Parathyroid adenoma (tissue), 2 donors: ENCODE results near the gene NR2F1.

Experiments
- H2AFZ ChIP-seq: fragments of 300-600 bp; sonication (generic); one replicate; pipeline ENCODE4 v1.7.0; 2017; ENCODE audit warnings: antibody characterized with exemption, mild to moderate bottlenecking
- H3K27ac ChIP-seq: fragments of 300-600 bp; sonication (generic); one replicate; pipeline ENCODE4 v1.7.0; 2017
- H3K27me3 ChIP-seq: fragments of 300-600 bp; sonication (generic); one replicate; pipeline ENCODE4 v1.7.0; 2017; ENCODE audit warnings: low read length; ENCODE audit not compliant: control insufficient read depth, insufficient read depth
- H3K36me3 ChIP-seq: fragments of 300-600 bp; sonication (generic); one replicate; pipeline ENCODE4 v1.7.0; 2017; ENCODE audit warnings: low read length; ENCODE audit not compliant: control insufficient read depth, insufficient read depth
- H3K4me1 ChIP-seq: fragments of 300-600 bp; sonication (generic); one replicate; pipeline ENCODE4 v1.7.0; 2017; ENCODE audit warnings: control low read depth
- H3K4me2 ChIP-seq: fragments of 300-600 bp; sonication (generic); one replicate; pipeline ENCODE4 v1.7.0; 2017; ENCODE audit warnings: low read length
- H3K4me3 ChIP-seq: fragments of 300-600 bp; sonication (generic); one replicate; pipeline ENCODE4 v1.7.0; 2017; ENCODE audit warnings: low read depth, low read length
- H3K79me2 ChIP-seq: fragments of 300-600 bp; sonication (generic); one replicate; pipeline ENCODE4 v1.7.0; 2017; ENCODE audit warnings: control low read depth
- H3K9ac ChIP-seq: fragments of 300-600 bp; sonication (generic); one replicate; pipeline ENCODE4 v1.7.0; 2017; ENCODE audit warnings: mild to moderate bottlenecking
- H3K9me3 ChIP-seq: fragments of 300-600 bp; sonication (generic); one replicate; pipeline ENCODE4 v1.7.0; 2017; ENCODE audit warnings: low read length; ENCODE audit not compliant: control insufficient read depth
- CTCF ChIP-seq: fragments of 300-600 bp; sonication (generic); IDR thresholded peaks from one replicate; pipeline ENCODE4 v1.7.0; 2017; ENCODE audit warnings: antibody characterized with exemption, mild to moderate bottlenecking
- donor health status: primary hyperparathyroidism.

The NR2F1 gene

GRCh38 chr5:93572101-93572607, 10.9 kb upstream of the NR2F1 start:
- Histone ChIP-seq H3K27ac (no peak overlapping the region), H3K79me2 (no peaks in the 10 kb centered on the region), H3K4me2 (no peak overlapping the region), H3K4me3 (no peak overlapping the region), H2AFZ (no peak overlapping the region), H3K36me3 (no peaks in the 10 kb centered on the region), H3K9me3 (no peaks in the 10 kb centered on the region), H3K9ac (no peak overlapping the region), H3K4me1 (no peaks in the 10 kb centered on the region), H3K27me3 (peaks cover 7% of the 10 kb centered on the region)
- TF ChIP-seq CTCF = no peak

GRCh38 chr5:93572608-93573353, 10.2 kb upstream of the NR2F1 start:
- H3K27ac ChIP-seq = no peak overlapping the region
- no peak overlapping the region for H3K4me3 ChIP-seq

GRCh38 chr5:93573354-93574351, 9.4 kb upstream of the NR2F1 start:
- no peak overlapping the region for H2AFZ ChIP-seq
- H3K4me1 ChIP-seq = no peaks in the 10 kb centered on the region
- no peaks in the 10 kb centered on the region for H3K36me3 ChIP-seq
- H3K27ac ChIP-seq = no peak overlapping the region
- H3K4me3 ChIP-seq = no peak overlapping the region
- no peak overlapping the region for H3K9ac ChIP-seq
- peaks cover 13% of the 10 kb centered on the region for H3K27me3 ChIP-seq
- no peak overlapping the region for H3K4me2 ChIP-seq
- H3K79me2 ChIP-seq = no peaks in the 10 kb centered on the region
- no peaks in the 10 kb centered on the region for H3K9me3 ChIP-seq
- TF ChIP-seq CTCF = no peak

More at GRCh38 chr5:93572608-93573353, 10.2 kb upstream of the NR2F1 start:
- H3K9ac ChIP-seq = no peak overlapping the region
- peaks cover 13% of the 10 kb centered on the region for H3K27me3 ChIP-seq
- no peaks in the 10 kb centered on the region for H3K79me2 ChIP-seq
- no peaks in the 10 kb centered on the region for H3K4me1 ChIP-seq
- H3K4me2 ChIP-seq = no peak overlapping the region
- H2AFZ ChIP-seq = no peak overlapping the region
- H3K9me3 ChIP-seq = no peaks in the 10 kb centered on the region
- no peak for TF ChIP-seq CTCF
- no peaks in the 10 kb centered on the region for H3K36me3 ChIP-seq

GRCh38 chr5:93574491-93575305, 8.3 kb upstream of the NR2F1 start:
- no peak overlapping the region for H2AFZ ChIP-seq
- no peak overlapping the region for H3K4me3 ChIP-seq
- H3K9me3 ChIP-seq = no peaks in the 10 kb centered on the region
- H3K4me2 ChIP-seq = no peak overlapping the region
- peaks cover 22% of the 10 kb centered on the region for H3K27me3 ChIP-seq
- no peaks in the 10 kb centered on the region for H3K36me3 ChIP-seq
- H3K9ac ChIP-seq = no peak overlapping the region
- H3K79me2 ChIP-seq = no peaks in the 10 kb centered on the region
- H3K4me1 ChIP-seq = no peaks in the 10 kb centered on the region
- no peak overlapping the region for H3K27ac ChIP-seq
- no peak for TF ChIP-seq CTCF
